ENCODE data around the gene FAM20A.

FAM20A gene

GRCh38 chr17:68539548-68540467, 61.4 kb downstream of the FAM20A start:
- in situ Hi-C loops (cut with MboI; ENCODE audit: low sequenced_read_pairs, unreplicated experiment) = loop anchor here (25.0 kb wide), 1 partner anchor 697 kb away; the partner anchor contains the start of gene ABCA10
- DNase-seq (ENCODE audit: low spot score) = no peak
- peak; percentile 33 for TF ChIP-seq CTCF (IDR thresholded peaks at IDR 0.05; ENCODE audit: borderline replicate concordance, control extremely low read depth, extremely low read depth, insufficient read depth, missing control alignments)

- no peak for TF ChIP-seq CTCF (IDR thresholded peaks at IDR 0.05; ENCODE audit: borderline replicate concordance, control extremely low read depth, extremely low read depth, insufficient read depth, missing control alignments)
Observed at GRCh38 chr17:68535922-68536321, 65.2 kb downstream of the FAM20A start.

GRCh38 chr17:68534695-68535088, 66.5 kb downstream of the FAM20A start:
- no peak for TF ChIP-seq CTCF (IDR thresholded peaks at IDR 0.05; ENCODE audit: borderline replicate concordance, control extremely low read depth, extremely low read depth, insufficient read depth, missing control alignments)
- DNase-seq (ENCODE audit: low spot score) = no peak
- in situ Hi-C loops (cut with MboI; ENCODE audit: low sequenced_read_pairs, unreplicated experiment) = loop anchor here (25.0 kb wide), 1 partner anchor 703 kb away; the partner anchor contains the start of gene ABCA10

More at GRCh38 chr17:68535922-68536321, 65.2 kb downstream of the FAM20A start:
- in situ Hi-C loops (cut with MboI; ENCODE audit: low sequenced_read_pairs, unreplicated experiment) = loop anchor here (25.0 kb wide), 1 partner anchor 701 kb away; the partner anchor contains the start of gene ABCA10
- DNase-seq (ENCODE audit: low spot score) = no peak

- in situ Hi-C loops (cut with MboI; ENCODE audit: low sequenced_read_pairs, unreplicated experiment) = loop anchor here (25.0 kb wide), 1 partner anchor 703 kb away; the partner anchor contains the start of gene ABCA10
- no peak for TF ChIP-seq CTCF (IDR thresholded peaks at IDR 0.05; ENCODE audit: borderline replicate concordance, control extremely low read depth, extremely low read depth, insufficient read depth, missing control alignments)
- no peak for DNase-seq (ENCODE audit: low spot score)
Observed at GRCh38 chr17:68533887-68534694, 67.1 kb downstream of the FAM20A start.

GRCh38 chr17:68532826-68533225, 68.3 kb downstream of the FAM20A start:
- no peak for DNase-seq (ENCODE audit: low spot score)
- no peak for TF ChIP-seq CTCF (IDR thresholded peaks at IDR 0.05; ENCODE audit: borderline replicate concordance, control extremely low read depth, extremely low read depth, insufficient read depth, missing control alignments)
- in situ Hi-C loops (cut with MboI; ENCODE audit: low sequenced_read_pairs, unreplicated experiment) = loop anchor here (25.0 kb wide), 1 partner anchor 704 kb away; the partner anchor contains the start of gene ABCA10

- no peak for TF ChIP-seq CTCF (IDR thresholded peaks at IDR 0.05; ENCODE audit: borderline replicate concordance, control extremely low read depth, extremely low read depth, insufficient read depth, missing control alignments)
- in situ Hi-C loops (cut with MboI; ENCODE audit: low sequenced_read_pairs, unreplicated experiment) = loop anchor here (25.0 kb wide), 1 partner anchor 706 kb away; the partner anchor contains the start of gene ABCA10
- DNase-seq (ENCODE audit: low spot score) = no peak
Observed at GRCh38 chr17:68531252-68531651, 69.9 kb downstream of the FAM20A start.
